GM23248 (cell line): ENCODE results near the gene GSTM4.

Source experiments
- EZH2 ChIP-seq: fragments of 200-600 bp; sonication (generic); IDR thresholded peaks from 2 replicates; pipeline ENCODE4 v1.6.1; 2018; ENCODE audit warnings: antibody characterized with exemption, mild to moderate bottlenecking; ENCODE audit not compliant: insufficient read depth, poor library complexity, severe bottlenecking
- EZH2phosphoT487 ChIP-seq: fragments of 200-600 bp; sonication (generic); IDR thresholded peaks from 2 replicates; pipeline ENCODE4 v1.6.1; 2018; ENCODE audit warnings: antibody characterized with exemption, moderate library complexity, mild to moderate bottlenecking, low read depth; ENCODE audit not compliant: insufficient read depth

DNA sequence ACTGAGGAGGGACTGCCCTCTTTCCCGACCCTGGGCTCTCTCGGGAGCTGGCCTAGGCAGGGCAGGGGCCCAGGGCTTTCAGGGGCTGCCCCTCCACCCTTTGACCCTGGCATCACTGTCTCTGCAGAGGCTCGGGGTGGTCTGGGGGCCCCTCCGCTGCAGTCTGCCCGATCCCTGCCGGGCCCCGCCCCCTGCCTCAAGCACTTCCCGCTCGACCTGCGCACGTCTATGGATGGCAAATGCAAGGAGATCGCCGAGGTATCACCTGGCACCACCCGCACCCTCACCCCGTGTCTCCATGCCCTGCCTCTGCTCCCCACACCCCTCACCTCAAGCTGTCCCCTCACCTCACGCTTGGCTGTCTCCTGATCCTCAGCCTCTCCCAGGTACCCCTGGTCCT is 30.7 kb upstream of the GSTM4 start:
- TF ChIP-seq EZH2 (no peak), EZH2phosphoT487 (no peak)
